HepG2 (cell line): Measurements from ENCODE around the gene EFNA2. TPM values are rescaled to one million over a fixed set of nuclear protein-coding genes. Genes with fewer than 3 reads are reported as not detected.

Experiments used
- AHR ChIP-seq: IDR thresholded peaks from 2 replicates; pipeline ENCODE4 v1.6.1; 2018; ENCODE audit warnings: missing genetic modification reagents, missing compliant biosample characterization
- ATRX ChIP-seq: sonication (generic); formaldehyde crosslinking; IDR thresholded peaks from 2 replicates; pipeline ENCODE4 v1.4.0; 2020; ENCODE audit warnings: missing genetic modification reagents, borderline replicate concordance
- ELF4 ChIP-seq: sonication (generic); formaldehyde crosslinking; IDR thresholded peaks from 2 replicates; pipeline ENCODE4 v1.5.0; 2020; ENCODE audit warnings: missing genetic modification reagents, mild to moderate bottlenecking, moderate library complexity, borderline replicate concordance
- HIC2 ChIP-seq: sonication (generic); formaldehyde crosslinking; IDR thresholded peaks from 2 replicates; pipeline ENCODE4 v1.9.0; 2022; ENCODE audit warnings: low read depth, missing genetic modification reagents
- ISL2 ChIP-seq: sonication (generic); formaldehyde crosslinking; IDR thresholded peaks from 2 replicates; pipeline ENCODE4 v1.5.0; 2020; ENCODE audit warnings: missing genetic modification reagents
- KLF12 ChIP-seq: sonication (generic); formaldehyde crosslinking; IDR thresholded peaks from 2 replicates; pipeline ENCODE4 v1.4.0; 2020; ENCODE audit warnings: missing genetic modification reagents, borderline replicate concordance
- NCOA1 ChIP-seq: sonication (generic); formaldehyde crosslinking; IDR thresholded peaks from 2 replicates; pipeline ENCODE4 v1.9.0; 2021; ENCODE audit warnings: missing genetic modification reagents
- NFKBIZ ChIP-seq: IDR thresholded peaks from 2 replicates; pipeline ENCODE4 v1.6.1; 2018; ENCODE audit warnings: missing genetic modification reagents, missing compliant biosample characterization
- NR2F2 ChIP-seq: IDR thresholded peaks from 2 replicates; pipeline ENCODE4 v1.6.1; 2012; ENCODE audit warnings: low read depth, inconsistent platforms, borderline replicate concordance
- REXO4 ChIP-seq: sonication (generic); formaldehyde crosslinking; IDR thresholded peaks from 2 replicates; pipeline ENCODE4 v1.8.0; 2022; ENCODE audit warnings: missing genetic modification reagents, mild to moderate bottlenecking, borderline replicate concordance
- RFXANK ChIP-seq: IDR thresholded peaks from 2 replicates; pipeline ENCODE4 v1.6.1; 2016
- SIX1 ChIP-seq: sonication (generic); formaldehyde crosslinking; IDR thresholded peaks from 2 replicates; pipeline ENCODE4 v1.4.0; 2020; ENCODE audit warnings: missing genetic modification reagents, borderline replicate concordance
- SMARCE1 ChIP-seq: fragments of 450-650 bp; IDR thresholded peaks from 2 replicates; pipeline ENCODE4 v1.6.1; 2017; ENCODE audit warnings: borderline replicate concordance
- TRIM24 ChIP-seq: sonication (generic); formaldehyde crosslinking; IDR thresholded peaks from 2 replicates; pipeline ENCODE4 v1.8.0; 2022; ENCODE audit warnings: mild to moderate bottlenecking, missing genetic modification reagents
- ZFAT ChIP-seq: sonication (generic); formaldehyde crosslinking; conservative IDR thresholded peaks from 2 replicates; pipeline ENCODE4 v1.8.1; 2023; ENCODE audit warnings: missing genetic modification reagents, inconsistent platforms
- ZFP36L1 ChIP-seq: sonication (generic); formaldehyde crosslinking; IDR thresholded peaks from 2 replicates; pipeline ENCODE4 v1.8.0; 2022; ENCODE audit warnings: mild to moderate bottlenecking, missing genetic modification reagents, moderate library complexity
- ZFYVE20 ChIP-seq: sonication (generic); formaldehyde crosslinking; IDR thresholded peaks from 2 replicates; pipeline ENCODE4 v1.8.0; 2023; ENCODE audit warnings: low read depth, mild to moderate bottlenecking, moderate library complexity, missing genetic modification reagents, borderline replicate concordance
- ZMAT3 ChIP-seq: sonication (generic); formaldehyde crosslinking; conservative IDR thresholded peaks from 2 replicates; pipeline ENCODE4 v1.7.0; 2021; ENCODE audit warnings: missing genetic modification reagents
- ZNF232 ChIP-seq: sonication (generic); formaldehyde crosslinking; IDR thresholded peaks from 2 replicates; pipeline ENCODE4 v1.4.0; 2020; ENCODE audit warnings: missing genetic modification reagents, borderline replicate concordance
- ZNF234 ChIP-seq: sonication (generic); formaldehyde crosslinking; conservative IDR thresholded peaks from 2 replicates; pipeline ENCODE4 v1.5.1; 2020; ENCODE audit warnings: mild to moderate bottlenecking, missing genetic modification reagents
- ZNF282 ChIP-seq: fragments of 450-650 bp; IDR thresholded peaks from 2 replicates; pipeline ENCODE4 v1.6.1; 2018; ENCODE audit not compliant: partially characterized antibody
- ZNF329 ChIP-seq: sonication (generic); formaldehyde crosslinking; IDR thresholded peaks from 2 replicates; pipeline ENCODE4 v1.9.0; 2021; ENCODE audit warnings: low read depth, mild to moderate bottlenecking, missing genetic modification reagents
- ZNF333 ChIP-seq: sonication (generic); formaldehyde crosslinking; IDR thresholded peaks from 2 replicates; pipeline ENCODE4 v1.4.0; 2020; ENCODE audit warnings: mild to moderate bottlenecking, missing genetic modification reagents, borderline replicate concordance
- ZNF451 ChIP-seq: sonication (generic); formaldehyde crosslinking; IDR thresholded peaks from 2 replicates; pipeline ENCODE4 v1.5.0; 2020; ENCODE audit warnings: mild to moderate bottlenecking, missing genetic modification reagents
- ZNF468 ChIP-seq: sonication (generic); formaldehyde crosslinking; IDR thresholded peaks from 2 replicates; pipeline ENCODE4 v1.8.0; 2022; ENCODE audit warnings: mild to moderate bottlenecking, moderate library complexity, missing genetic modification reagents
- ZNF530 ChIP-seq: sonication (generic); formaldehyde crosslinking; IDR thresholded peaks from 2 replicates; pipeline ENCODE4 v1.5.0; 2020; ENCODE audit warnings: low read depth, mild to moderate bottlenecking, missing genetic modification reagents
- ZNF589 ChIP-seq: sonication (generic); formaldehyde crosslinking; conservative IDR thresholded peaks from 2 replicates; pipeline ENCODE4 v1.8.0; 2022; ENCODE audit warnings: mild to moderate bottlenecking, moderate library complexity, missing genetic modification reagents
- ZNF605 ChIP-seq: sonication (generic); formaldehyde crosslinking; IDR thresholded peaks from 2 replicates; pipeline ENCODE4 v1.8.0; 2022; ENCODE audit warnings: mild to moderate bottlenecking, missing genetic modification reagents
- ZNF614 ChIP-seq: IDR thresholded peaks from 2 replicates; pipeline ENCODE4 v1.6.1; 2018; ENCODE audit warnings: missing biosample characterization, missing genetic modification reagents, inconsistent platforms, borderline replicate concordance
- ZNF615 ChIP-seq: sonication (generic); formaldehyde crosslinking; IDR thresholded peaks from 2 replicates; pipeline ENCODE4 v1.5.0; 2020; ENCODE audit warnings: mild to moderate bottlenecking, missing genetic modification reagents, borderline replicate concordance
- ZNF761 ChIP-seq: sonication (generic); formaldehyde crosslinking; conservative IDR thresholded peaks from 2 replicates; pipeline ENCODE4 v1.4.0; 2020; ENCODE audit warnings: mild to moderate bottlenecking, missing genetic modification reagents
- ZNF879 ChIP-seq: sonication (generic); formaldehyde crosslinking; IDR thresholded peaks from 2 replicates; pipeline ENCODE4 v1.8.1; 2023; ENCODE audit warnings: missing genetic modification reagents
- polyA plus RNA-seq, 8 experiments: library from polyadenylated mRNA; depleted of rRNA in 3 of 8; stranded (reverse) in 7 of 8; unstranded in 1 of 8; fragments of >200 nt; fragmentation: Illumina TruSeq in 4 of 8; extraction: Trizol in 4 of 8; gene quantifications; 2 replicates each; pipeline versions ENCODE4 v1.2.1 to v1.2.3, GENCODE V29; 2011 to 2016; ENCODE audit warnings: low read depth in 4 of 8, missing spikeins in 1 of 8, mixed read lengths in 1 of 8; ENCODE audit not compliant: insufficient read depth in 1 of 8
- total RNA-seq, 5 experiments: library from RNA; depleted of rRNA; stranded (reverse); fragments of >200 nt; fragmentation: Illumina TruSeq; extraction: Trizol; gene quantifications; 2 replicates each; pipeline ENCODE4 v1.2.3, GENCODE V29; 2016; ENCODE audit warnings: low read depth in 1 of 5
- TF ChIP-seq, protein P1 (sequence below): sonication (generic); formaldehyde crosslinking; IDR thresholded peaks from 2 replicates; pipeline ENCODE4 v1.8.1; 2023; ENCODE audit warnings: mild to moderate bottlenecking, missing genetic modification reagents

Gene EFNA2
- total and polyA plus RNA-seq, 2 of the 13 experiments (the other 11 are each of a cell fraction or from before 2014, with no cell fraction given): 6.0 to 9.9 TPM

- TF ChIP-seq ZMAT3 (CRISPR knock-in tag): 0 out of 2 replicates have a peak, but pooled peaks have one; percentile 77
- TF ChIP-seq ZNF879 (CRISPR knock-in tag): 0 out of 2 replicates have a peak, but pooled peaks have one; percentile 57
- no peak for TF ChIP-seq ZFP36L1 (CRISPR knock-in tag)
- no peak for TF ChIP-seq AHR
- TF ChIP-seq ZNF615 (CRISPR knock-in tag): no peak
- TF ChIP-seq ATRX (CRISPR knock-in tag): no peak
- TF ChIP-seq ZNF614: no peak
- no peak for TF ChIP-seq ZFYVE20
- TF ChIP-seq ZNF234 (CRISPR knock-in tag): no peak
- TF ChIP-seq REXO4 (CRISPR knock-in tag): no peak
- TF ChIP-seq SIX1: no peak
- TF ChIP-seq, protein P1, sequence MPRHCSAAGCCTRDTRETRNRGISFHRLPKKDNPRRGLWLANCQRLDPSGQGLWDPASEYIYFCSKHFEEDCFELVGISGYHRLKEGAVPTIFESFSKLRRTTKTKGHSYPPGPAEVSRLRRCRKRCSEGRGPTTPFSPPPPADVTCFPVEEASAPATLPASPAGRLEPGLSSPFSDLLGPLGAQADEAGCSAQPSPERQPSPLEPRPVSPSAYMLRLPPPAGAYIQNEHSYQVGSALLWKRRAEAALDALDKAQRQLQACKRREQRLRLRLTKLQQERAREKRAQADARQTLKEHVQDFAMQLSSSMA: peak; percentile 57; the same call in 1 of the 2 replicates
- no peak for TF ChIP-seq ZNF589 (CRISPR knock-in tag)
- peak; percentile 85 for TF ChIP-seq NCOA1 (CRISPR knock-in tag)
- no peak for TF ChIP-seq ZNF282
- no peak for TF ChIP-seq ZNF451
- no peak for TF ChIP-seq ELF4 (CRISPR knock-in tag)
- TF ChIP-seq NFKBIZ (CRISPR knock-in tag): no peak; the same call in 1 of the 2 replicates
- TF ChIP-seq ZNF333 (CRISPR knock-in tag): no peak
- TF ChIP-seq HIC2 (CRISPR knock-in tag): peak; percentile 64; the same call in 1 of the 2 replicates
- TF ChIP-seq ZNF468 (CRISPR knock-in tag): no peak
- no peak for TF ChIP-seq ZNF761
- no peak for TF ChIP-seq TRIM24
- TF ChIP-seq ZNF232 (CRISPR knock-in tag): no peak
- TF ChIP-seq SMARCE1: no peak
- peak; percentile 90; the same call in 1 of the 2 replicates for TF ChIP-seq NR2F2
- no peak; the same call in 1 of the 2 replicates for TF ChIP-seq ZNF605 (CRISPR knock-in tag)
- no peak for TF ChIP-seq ZNF530 (CRISPR knock-in tag)
- TF ChIP-seq RFXANK (CRISPR knock-in tag): no peak
- no peak for TF ChIP-seq KLF12
- TF ChIP-seq ISL2 (CRISPR knock-in tag): no peak
- no peak for TF ChIP-seq ZFAT (CRISPR knock-in tag)
- TF ChIP-seq ZNF329 (CRISPR knock-in tag): no peak
Observed at GRCh38 chr19:1253514-1254080, 32.1 kb upstream of the EFNA2 start (continued).
